NK-92 (cell line): Measurements from ENCODE around the gene TRIM59.
A peak's percentile ranks its signal among the peaks of the same experiment; 100 is the strongest.

Experiments
- DNase-seq: peaks from one replicate; lab custom pipeline; 2025; ENCODE audit not compliant: unreplicated experiment; lab: John Stamatoyannopoulos, UW

The TRIM59 gene, protein sequence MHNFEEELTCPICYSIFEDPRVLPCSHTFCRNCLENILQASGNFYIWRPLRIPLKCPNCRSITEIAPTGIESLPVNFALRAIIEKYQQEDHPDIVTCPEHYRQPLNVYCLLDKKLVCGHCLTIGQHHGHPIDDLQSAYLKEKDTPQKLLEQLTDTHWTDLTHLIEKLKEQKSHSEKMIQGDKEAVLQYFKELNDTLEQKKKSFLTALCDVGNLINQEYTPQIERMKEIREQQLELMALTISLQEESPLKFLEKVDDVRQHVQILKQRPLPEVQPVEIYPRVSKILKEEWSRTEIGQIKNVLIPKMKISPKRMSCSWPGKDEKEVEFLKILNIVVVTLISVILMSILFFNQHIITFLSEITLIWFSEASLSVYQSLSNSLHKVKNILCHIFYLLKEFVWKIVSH

DNA sequence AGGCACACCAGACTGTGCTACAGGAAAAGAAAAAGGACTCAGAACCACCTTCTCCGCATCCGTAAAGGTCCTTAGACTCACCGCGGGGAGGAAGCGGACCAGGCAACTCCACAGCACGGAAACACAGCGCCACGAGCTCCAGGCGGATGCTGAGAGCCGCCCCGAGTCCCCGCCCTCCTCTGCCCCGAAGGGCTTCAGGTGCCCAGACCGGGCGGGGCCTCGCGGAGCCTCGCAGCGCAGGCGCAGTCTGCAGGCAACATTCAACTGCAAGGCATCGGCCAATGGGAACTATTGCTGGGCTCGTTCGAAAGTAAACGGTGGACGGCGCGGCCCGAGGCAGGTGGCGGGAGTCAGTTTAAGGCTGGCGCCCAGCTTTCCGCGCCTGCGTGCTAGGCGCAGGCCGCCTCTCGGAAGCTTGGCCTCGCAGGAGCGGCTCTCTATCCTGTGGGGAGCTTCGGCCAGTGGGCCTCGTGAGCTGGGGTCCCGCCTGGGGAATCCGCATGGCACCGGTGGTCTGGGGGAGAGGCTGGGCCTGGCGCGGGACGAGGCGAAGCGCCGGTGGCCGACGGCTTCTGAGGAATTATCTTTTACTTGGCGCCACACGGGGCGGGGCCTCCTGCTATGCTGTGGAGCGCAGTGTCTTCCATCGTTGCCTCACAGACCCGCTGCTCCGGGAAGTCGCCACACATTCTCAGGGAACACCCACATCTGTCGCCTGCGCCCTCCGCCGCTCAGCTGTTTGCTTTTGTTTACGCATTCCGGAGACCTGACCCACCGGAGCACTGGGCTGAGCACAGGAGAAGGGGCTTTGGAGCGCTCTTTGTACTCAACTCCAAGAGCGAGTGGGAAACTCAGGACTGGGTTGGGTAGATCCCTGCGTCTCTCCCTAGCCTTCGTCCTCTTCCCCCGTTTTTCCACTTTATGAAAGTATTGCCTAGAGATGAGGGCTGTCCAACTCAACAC, at the start of gene TRIM59:
TRIM59 (minus strand) TSS at position 151 of the 963 bp plus-strand sequence. CDS start 10,603 bp downstream, outside the sequence.
- DNase-seq = peak; percentile 89

DNA sequence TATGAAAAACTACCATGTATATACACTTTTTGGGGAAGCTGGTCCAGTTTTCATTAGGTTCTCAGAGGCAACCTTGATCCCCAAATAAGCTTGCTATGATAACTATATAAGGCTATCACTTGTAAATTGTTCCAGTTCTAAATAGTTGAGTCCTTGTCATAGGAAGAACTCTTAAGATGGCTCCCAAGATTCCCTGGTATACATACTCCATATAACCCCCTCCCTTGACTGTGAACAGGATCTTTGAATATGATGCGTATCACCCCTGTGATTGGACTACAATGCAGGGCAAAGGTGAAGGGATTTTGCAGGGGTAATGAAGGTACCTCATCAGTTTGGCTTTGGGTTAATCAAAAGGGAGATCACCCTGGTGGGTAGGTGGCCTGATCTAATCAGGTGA, 48.6 kb upstream of the TRIM59 start:
- DNase-seq = no peak

DNA sequence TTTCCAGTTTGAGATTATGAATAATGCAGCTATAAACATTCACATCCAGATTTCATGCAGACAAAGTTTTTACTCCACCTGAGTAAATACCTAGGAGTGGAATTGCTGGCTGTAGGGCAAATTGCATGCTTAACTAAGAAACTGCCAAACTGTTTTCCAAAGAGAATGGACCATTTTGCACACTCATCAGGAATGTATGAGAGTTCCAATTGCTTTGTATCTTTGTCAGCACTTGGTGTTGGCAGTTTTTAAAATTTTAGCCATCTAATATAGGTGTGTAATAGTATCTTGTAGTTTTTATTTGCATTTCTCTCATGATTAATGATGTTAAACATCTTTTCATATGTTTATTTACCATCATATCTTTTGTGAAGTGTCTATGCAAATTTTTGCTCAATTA, 40.6 kb upstream of the TRIM59 start:
- no peak for DNase-seq

DNA sequence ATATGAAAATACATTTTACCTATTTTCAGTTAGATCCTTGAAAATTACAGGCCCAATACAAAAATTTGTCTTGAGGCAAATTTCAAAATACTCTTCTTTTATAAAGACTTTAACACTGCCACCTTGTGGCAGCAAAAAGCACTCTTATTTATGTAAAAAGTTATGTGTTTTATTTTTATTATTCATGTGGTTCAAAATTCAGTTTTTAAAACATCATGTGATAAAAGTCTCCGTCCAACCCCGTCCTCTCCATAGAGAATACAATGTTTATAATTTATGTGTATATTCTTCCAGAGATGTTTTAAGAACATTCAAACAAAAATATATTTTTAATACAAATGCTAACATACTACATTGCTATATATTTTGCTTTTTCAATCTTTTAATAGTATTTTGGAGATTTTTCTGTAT, 36.9 kb upstream of the TRIM59 start:
- DNase-seq = no peak

DNA sequence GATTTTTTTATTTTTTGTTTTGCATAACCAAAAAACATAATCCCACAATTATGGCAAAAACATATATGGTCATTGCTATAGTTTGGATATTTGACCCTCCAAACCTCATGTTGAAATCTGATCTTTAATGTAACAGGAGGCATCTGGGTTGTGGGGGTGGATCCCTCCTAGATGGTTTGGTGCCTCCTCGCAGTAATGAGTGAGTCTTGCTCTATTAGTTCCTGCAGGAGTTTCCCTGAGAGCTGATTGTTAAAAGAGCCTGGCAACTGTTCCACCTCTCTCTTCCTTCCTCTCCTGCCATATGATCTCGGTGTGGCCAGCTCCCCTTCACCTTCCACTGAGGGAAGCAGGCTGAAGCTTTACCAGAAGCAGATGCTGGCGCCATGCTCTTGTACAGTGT, 33.2 kb upstream of the TRIM59 start:
- DNase-seq = no peak

DNA sequence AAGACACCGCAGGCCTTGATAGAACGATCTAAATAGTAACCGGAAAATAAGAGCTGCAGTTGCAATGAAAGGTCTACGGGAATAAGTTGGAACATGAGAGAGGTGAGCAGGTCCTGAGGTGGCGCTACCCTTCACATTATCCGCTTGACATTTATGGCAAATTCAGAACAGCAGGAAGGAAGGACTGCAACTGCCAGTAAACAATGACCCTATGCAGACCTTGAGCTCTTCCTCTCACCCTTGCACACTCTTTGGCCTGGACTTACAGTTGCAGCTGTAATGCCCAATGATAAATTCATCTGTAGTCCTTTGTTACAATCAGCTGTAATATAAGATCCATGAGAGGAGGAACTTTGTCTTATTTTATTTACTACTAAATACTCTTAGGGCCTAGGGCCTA, 32.3 kb upstream of the TRIM59 start:
- DNase-seq = no peak

DNA sequence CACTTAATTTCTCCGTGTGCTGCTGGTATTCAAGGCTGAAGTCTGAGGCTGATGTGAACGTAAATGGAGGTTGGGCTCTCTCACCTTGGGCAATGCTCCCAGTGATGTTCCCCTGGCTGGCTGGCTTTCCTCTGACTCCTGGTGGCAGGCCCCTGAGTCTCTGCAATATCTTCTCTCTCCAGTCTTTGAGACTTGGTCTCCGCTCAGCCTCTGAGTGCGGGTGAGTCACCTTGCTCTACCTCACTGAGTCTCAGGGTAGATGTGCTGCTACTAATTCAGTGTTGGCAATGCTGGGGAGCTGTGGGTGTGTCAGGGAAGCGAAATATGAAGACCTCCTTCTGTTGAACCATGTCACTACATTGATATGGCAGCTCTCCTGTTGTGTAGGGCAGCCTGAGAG, 31.3 kb upstream of the TRIM59 start:
- no peak for DNase-seq

DNA sequence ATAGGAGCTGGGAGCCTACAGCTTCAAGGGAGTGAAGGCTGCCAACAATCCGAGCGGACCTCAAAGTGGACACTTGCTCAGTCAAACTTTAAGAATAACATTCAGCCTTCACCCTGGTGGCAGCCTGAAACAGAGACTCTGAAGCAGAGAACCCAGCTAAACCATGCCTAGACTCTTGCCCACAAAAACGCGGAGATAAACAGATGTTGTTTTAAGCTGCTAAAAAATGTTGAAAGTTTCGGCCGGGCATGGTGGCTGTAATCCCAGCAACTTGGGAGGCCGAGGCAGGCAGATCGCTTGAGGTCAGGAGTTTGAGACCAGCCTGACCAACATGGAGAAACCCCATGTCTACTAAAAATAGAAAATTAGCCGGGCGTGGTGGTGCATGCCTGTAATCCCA, 29.8 kb upstream of the TRIM59 start:
- DNase-seq = no peak

DNA sequence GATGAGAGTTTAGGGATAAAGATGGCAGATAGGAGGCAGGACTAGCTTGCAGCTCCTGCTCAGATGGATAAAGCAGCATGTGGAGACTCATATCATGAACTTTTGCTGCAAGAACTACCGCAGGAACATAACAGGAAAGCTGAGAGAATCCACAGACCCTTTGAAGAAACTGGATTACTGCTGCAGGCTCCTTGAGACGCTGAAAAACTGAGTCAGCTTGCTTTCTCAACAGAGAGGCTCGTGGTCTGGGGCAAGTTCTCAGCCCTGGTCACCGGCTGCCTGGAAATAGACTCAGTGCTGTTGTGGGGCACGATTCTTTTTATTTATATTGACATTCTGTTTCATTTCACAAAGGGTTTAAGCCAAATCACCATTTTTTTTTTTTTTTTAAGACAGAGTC, 28.8 kb upstream of the TRIM59 start:
- DNase-seq = no peak

DNA sequence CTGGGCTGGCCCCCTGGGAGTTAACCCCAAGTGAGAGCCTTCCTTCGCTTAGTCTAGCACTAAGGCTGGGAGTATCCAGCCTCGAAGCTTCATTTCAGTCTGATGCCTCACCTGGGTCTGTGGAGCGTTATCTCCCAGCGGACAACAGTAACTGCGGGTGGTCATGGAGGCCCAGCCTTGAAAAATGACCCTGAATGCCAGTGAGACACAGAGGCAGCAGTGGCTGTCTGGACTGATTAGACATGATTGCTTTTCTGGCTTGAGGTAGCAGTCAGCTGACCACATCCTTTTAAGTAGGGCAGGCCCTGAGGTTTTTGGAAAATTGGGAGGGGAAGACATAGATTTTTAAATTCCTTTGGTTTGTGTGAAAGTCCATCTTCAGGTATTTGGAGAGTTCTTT, 28.2 kb upstream of the TRIM59 start:
- DNase-seq = no peak

DNA sequence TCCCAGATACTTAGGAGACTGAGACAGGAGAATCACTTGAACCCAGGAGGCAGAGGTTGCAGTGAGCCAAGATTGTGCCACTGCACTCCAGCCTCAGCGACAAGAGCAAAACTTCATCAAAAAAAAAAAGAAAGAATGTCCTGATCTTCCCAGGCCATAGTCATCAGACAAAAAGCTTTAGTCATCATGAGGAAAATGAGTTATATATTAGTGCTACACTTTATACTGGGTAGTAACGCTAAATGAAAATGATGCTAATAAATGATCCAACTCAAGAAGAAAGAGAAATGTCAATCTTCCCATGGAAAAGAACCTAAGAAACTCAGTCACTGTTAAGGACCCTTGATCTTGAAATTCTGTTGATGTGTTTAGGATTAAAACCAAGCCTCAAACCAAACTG, 26.3 kb upstream of the TRIM59 start:
- no peak for DNase-seq

DNA sequence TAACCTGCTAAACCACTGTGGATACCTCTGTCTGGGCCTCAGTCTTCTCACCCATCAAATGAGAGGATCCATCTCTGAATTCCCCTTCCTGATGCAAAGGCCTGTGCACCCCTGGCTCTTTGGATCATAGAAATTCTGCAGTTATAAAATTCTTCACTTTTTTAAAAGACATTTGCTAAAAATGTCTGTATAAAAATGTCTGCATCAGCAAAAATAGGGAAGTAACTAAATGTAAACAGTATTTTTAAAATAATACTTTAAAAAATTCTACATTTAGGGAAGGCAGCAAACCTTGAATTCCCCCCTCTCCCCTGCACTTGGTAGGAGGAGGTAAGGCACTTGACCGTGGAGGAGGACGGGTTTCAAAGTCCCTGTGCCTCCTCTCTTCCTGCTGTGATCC, 25.6 kb upstream of the TRIM59 start:
- no peak for DNase-seq

DNA sequence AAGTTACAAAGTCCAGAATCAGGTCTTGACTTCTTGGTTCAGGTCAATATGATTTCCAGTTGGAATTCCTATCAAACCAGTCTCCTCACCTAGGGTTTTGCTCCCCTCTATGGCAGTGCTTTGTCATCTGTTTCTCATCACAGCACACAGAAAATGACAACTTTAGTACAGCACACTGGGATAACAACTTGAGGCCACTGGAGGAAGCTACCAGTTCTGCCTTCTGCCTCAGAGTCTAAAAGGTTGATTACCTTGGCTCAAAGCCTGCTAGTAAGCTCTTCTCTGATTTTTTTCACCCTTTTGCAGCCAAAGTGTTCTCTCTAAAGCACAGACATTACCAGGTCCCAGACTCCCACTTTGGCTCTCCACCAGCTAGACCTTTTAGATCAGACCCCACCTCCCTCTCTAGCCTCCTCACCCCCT, 24.8 kb upstream of the TRIM59 start:
- no peak for DNase-seq

DNA sequence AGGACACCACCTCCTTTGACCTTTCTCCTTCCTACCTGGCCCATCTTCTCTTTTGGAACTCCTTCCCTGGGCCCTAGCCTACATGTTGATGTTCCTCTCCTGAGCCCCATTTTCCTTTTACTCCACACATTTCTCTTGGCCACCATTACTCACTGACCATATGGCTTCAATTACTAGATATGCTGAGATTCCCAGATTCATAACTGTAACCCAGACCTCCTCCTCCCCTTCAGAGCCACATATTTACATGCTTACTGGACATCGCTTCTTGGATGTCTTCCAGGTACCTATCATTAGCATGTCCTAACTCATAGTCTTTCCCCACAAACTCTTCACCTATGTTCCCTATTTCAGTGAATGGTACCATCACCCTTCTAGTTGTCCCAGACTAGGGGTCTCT, 24.4 kb upstream of the TRIM59 start:
- DNase-seq = no peak

DNA sequence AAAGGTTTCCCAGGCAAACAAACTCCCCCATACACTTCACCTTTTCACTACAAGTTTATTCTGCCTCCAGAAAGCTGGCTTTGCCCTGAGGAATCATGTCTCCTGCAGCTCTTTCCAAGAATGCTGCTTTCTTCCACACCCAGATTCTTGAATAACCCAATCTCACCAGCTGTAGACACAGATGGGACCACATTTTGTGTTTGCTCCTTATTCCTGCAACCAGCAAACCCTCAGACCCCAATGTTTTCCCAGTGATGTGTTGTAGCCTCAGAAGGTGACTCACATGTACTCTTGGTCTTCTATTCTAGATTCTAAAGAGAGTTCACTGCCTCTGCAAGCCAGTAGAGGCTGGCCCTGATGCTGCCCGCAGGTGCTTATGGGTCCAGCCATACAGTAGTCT, 23.6 kb upstream of the TRIM59 start:
- DNase-seq = no peak

DNA sequence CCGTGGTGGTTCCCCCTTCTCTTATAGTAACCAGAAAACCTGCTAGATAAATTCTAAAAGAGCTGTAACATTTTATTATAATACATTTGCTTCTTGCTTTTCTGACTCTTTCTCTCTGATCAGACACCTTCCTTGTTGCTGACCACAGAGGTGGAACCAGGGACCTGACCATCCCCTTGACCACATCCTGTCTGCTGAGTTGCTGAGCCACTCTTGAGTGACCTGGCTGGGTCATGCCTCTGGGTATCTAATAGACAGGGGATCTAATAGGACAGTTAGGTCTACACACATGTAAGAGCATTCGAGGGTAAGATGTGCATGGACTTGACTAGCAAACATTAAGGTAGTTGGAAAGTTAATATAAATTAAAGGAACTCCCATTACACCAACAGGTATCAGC, 22.8 kb upstream of the TRIM59 start:
- no peak for DNase-seq

DNA sequence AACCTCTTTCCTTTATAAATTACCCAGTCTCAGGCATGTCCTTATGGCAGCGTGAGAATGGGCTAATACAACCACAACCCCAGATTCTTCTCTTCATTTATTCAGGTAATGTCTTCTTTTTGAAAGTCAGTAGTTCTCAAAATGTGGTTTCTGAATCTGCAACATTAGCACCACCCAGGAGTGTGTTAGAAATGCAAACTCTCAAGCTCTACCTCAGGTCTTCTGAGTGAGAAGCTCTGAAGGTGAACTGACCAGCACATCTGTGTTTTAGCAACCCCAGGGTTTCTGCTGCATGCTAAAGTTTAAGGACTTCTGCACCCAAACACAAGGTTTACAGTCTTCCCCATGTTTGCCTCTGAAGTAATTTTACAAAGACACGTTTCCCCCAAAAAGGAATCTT, 22.3 kb upstream of the TRIM59 start:
- no peak for DNase-seq

DNA sequence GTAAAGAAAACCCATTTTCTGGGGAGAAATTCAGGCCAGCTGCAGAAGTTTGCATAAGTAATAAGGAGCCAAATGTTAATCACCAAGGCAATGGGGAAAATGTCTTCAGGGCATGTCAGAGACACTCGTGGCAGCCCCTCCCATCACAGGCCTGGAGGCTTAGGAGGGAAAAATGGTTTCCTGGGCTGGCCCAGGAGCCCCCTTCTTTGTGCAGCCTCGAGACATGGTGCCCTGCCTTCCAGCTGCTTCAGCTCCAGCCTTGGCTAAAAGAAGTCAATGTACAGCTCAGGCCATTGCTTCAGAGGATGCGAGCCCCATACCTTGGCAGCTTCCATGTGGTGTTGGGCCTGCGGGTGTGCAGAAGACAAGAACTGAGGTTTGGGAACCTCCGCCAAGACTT, 20.6 kb upstream of the TRIM59 start:
- no peak for DNase-seq

DNA sequence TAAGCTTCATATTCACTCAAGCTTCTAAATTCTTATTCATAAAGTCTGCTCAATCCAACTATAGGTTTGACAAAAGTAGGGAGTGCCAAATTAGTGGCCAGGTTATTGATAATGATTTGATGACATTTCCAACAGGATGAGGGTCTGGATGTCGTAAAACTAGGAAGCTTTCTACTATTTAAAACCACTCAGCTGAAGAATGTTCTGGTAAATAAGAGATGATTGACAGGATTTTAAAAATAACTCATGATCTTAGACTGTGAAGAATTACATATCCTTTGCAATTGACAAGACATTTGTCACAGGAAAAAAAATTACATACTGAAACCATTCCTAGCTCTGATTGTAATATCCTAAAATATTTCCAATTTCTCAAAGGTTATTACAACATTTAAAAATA, 15.4 kb upstream of the TRIM59 start:
- no peak for DNase-seq

DNA sequence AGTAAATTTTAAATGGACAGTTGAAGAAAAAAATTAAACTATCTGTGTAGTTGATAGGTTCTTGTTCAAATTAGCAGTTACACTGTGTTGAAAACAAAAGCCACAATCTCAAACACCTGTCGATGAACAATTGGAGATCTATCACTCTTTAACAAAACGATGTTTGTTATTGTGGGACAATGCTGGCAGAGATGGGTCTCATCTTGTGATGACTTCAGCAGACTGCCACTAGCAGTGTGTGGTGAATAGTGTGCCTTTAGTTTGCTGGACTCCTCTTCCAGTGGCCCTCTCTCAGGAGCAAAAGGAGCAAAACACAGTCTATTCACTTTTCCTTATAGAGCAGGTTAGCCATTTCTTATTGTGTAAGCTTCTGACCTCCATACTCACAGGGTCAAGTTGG, 14.7 kb upstream of the TRIM59 start:
- no peak for DNase-seq

DNA sequence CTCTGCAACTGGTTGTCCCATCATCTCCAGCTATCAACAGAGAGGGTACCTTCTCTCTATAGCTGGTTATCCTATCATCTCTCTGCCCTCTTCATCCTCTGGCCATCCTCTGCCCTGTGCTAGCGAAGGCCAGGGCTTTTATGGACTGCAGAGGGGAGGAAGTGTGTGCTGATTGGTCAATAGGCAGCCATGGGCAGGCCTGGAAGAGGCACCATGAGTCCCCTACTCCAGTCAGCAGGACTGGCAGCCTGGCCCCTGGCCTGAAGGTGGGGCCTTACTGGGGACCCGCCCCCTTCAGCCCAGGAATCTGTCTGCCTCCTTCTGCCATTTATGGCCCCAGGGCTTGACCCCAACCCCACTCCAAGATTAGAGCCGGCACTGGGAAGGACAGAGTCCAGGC, 10.4 kb upstream of the TRIM59 start:
- no peak for DNase-seq

DNA sequence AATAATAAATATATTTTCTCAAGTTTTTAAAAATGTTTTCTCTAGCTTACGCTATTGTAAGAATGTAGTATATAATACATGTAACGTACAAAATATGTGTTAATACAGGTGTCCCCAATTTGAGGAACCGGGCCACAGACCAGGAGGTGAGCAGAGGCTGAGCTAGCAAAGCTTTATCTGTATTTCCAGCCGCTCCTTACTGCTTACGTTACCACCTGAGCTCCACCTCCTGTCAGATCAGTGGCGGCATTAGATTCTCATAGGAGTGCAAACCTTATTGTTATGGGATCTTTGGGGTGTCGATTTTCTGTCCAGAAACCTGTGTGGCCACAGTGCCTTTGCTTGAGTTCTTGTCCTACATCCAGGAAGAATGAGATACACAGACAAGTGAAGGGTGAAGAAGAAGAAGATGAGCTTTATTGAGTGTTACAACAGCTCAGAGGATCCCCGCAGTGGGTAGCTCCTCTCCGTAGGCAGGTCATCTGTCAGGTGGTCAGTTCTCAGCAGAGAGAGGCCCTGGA, 9.9 kb upstream of the TRIM59 start:
- no peak for DNase-seq
